ENCODE data around the gene LAX1.
"Not testable (repeated sequence)": the region's sequence is repeated elsewhere in the genome, so short reads cannot be mapped to it uniquely, and the experiment has no call there.

The LAX1 gene

GRCh38 chr1:203769505-203770343, 4.7 kb downstream of the LAX1 start:
- peak; percentile 72 for DNase-seq

- DNase-seq: no peak
Measured at GRCh38 chr1:203771901-203772301, 6.9 kb downstream of the LAX1 start.

GRCh38 chr1:203772836-203773235, 7.9 kb downstream of the LAX1 start:
- no peak for DNase-seq

GRCh38 chr1:203776636-203777035, 11.7 kb downstream of the LAX1 start:
- DNase-seq: no peak

GRCh38 chr1:203777596-203777995, 12.6 kb downstream of the LAX1 start:
- no peak for DNase-seq

- DNase-seq: no peak
Measured at GRCh38 chr1:203778146-203778545, 13.2 kb downstream of the LAX1 start.

GRCh38 chr1:203778789-203779188, 13.8 kb downstream of the LAX1 start:
- DNase-seq: no peak

- DNase-seq: no peak
Measured at GRCh38 chr1:203781962-203782361, 17.0 kb downstream of the LAX1 start.

GRCh38 chr1:203789966-203790365, 25.0 kb downstream of the LAX1 start:
- DNase-seq: no peak

GRCh38 chr1:203791498-203791897, 26.5 kb downstream of the LAX1 start:
- no peak for DNase-seq

- no peak for DNase-seq
Measured at GRCh38 chr1:203792486-203792885, 27.5 kb downstream of the LAX1 start.

GRCh38 chr1:203793561-203793960, 28.6 kb downstream of the LAX1 start:
- not testable (repeated sequence) for DNase-seq

- no peak for DNase-seq
Measured at GRCh38 chr1:203794764-203795440, 29.9 kb downstream of the LAX1 start.

- peak; percentile 97 for DNase-seq
Measured at GRCh38 chr1:203795441-203796235, 30.7 kb downstream of the LAX1 start, which contains the start of the genes ZBED6 and ZC3H11A. TSS of gene ZBED6 (plus strand) at chr1:203795623. CDS start at chr1:203797523, 1,900 bp downstream. TSS of gene ZC3H11A (plus strand) at chr1:203795623. CDS start at chr1:203817071, 21,448 bp downstream.

- DNase-seq: peak; percentile 46
Measured at GRCh38 chr1:203796236-203796605, 31.2 kb downstream of the LAX1 start.

- no peak for DNase-seq
Measured at GRCh38 chr1:203797216-203797615, 32.2 kb downstream of the LAX1 start.

- no peak for DNase-seq
Measured at GRCh38 chr1:203797948-203798655, 33.1 kb downstream of the LAX1 start.

- DNase-seq: no peak
Measured at GRCh38 chr1:203799157-203799556, 34.2 kb downstream of the LAX1 start.

- no peak for DNase-seq
Measured at GRCh38 chr1:203799971-203800370, 35.0 kb downstream of the LAX1 start.

- DNase-seq: no peak
Measured at GRCh38 chr1:203805689-203806088, 40.7 kb downstream of the LAX1 start.

- no peak for DNase-seq
Measured at GRCh38 chr1:203807196-203807595, 42.2 kb downstream of the LAX1 start.

- no peak for DNase-seq
Measured at GRCh38 chr1:203813581-203814341, 48.8 kb downstream of the LAX1 start.
